Subcutaneous abdominal adipose tissue (tissue), 5 donors: ENCODE measurements around the gene DNAH12.

ENCODE experiments used
- H3K27ac ChIP-seq: one replicate; pipeline ENCODE4 v1.7.0; 2013; ENCODE audit warnings: low read depth, mild to moderate bottlenecking, inconsistent platforms, low read length, moderate library complexity
- H3K27me3 ChIP-seq, 5 donors: one replicate each; pipeline ENCODE4 v1.7.0; 2013; ENCODE audit warnings: low read length in 5 of 5, inconsistent platforms in 1 of 5; ENCODE audit not compliant: control insufficient read depth in 5 of 5, insufficient read depth in 4 of 5
- H3K36me3 ChIP-seq, 5 donors: one replicate each; pipeline ENCODE4 v1.7.0; 2013; ENCODE audit warnings: low read length in 5 of 5; ENCODE audit not compliant: control insufficient read depth in 5 of 5, insufficient read depth in 5 of 5
- H3K4me1 ChIP-seq, 5 donors: one replicate each; pipeline ENCODE4 v1.7.0; 2013; ENCODE audit warnings: low read length in 5 of 5, mild to moderate bottlenecking in 3 of 5, moderate library complexity in 1 of 5; ENCODE audit not compliant: control insufficient read depth in 5 of 5, insufficient read depth in 5 of 5
- H3K4me3 ChIP-seq, 5 donors: one replicate each; pipeline ENCODE4 v1.7.0; 2013; ENCODE audit warnings: low read length in 5 of 5, low read depth in 1 of 5
- H3K9ac ChIP-seq, 5 donors: one replicate each; pipeline ENCODE4 v1.7.0; 2013; ENCODE audit warnings: low read length in 5 of 5, mild to moderate bottlenecking in 4 of 5, moderate library complexity in 3 of 5
- H3K9me3 ChIP-seq, 5 donors: one replicate each; pipeline ENCODE4 v1.7.0; 2013; ENCODE audit warnings: low read length in 5 of 5; ENCODE audit not compliant: control insufficient read depth in 5 of 5
- donor health status: healthy.
- donor health status: healthy.
- donor health status: healthy.
- donor health status: healthy.
- donor health status: healthy.

The DNAH12 gene

DNA sequence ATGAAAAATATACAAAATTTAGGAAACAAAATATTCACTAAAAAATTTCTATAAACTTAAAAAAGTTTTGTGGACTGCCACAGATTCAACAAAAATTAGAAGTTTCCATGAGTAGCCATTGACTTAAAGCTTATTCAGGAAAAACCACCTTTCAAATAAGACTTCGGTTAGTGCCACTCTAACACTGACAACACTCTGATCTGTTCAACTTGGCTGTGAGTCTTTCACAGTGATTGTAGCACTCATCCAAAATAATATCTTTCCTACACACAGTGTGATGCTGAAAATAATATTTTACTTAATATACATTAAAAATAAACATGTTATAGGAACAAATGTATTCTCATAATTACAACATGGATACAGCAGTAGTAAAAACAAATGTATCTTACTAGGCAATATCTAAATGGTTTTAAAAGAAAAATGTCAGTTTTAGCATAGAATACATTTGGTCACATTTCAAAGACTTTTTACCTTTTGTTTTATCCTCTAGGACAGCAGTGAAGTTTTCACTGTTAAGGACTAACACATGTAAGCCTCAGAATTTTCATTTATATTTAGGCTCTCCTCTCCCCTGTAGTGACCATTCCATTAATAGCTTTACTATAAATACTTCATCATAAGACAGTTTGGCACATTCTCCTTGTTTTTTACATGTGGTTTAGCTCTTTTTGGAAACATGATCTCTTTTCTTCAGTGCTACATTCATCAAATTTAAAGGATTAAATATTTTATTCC is 251.8 kb downstream of the DNAH12 start, which contains the start of gene ASB14:
Gene ASB14 (minus strand): TSS at position 527 of the 738 bp plus-strand sequence. CDS start 652 bp downstream, outside the sequence.
- no peak within 1 kb of the TSS for H3K27ac ChIP-seq
- H3K4me3 ChIP-seq, result no peak within 1 kb of the TSS
- no peak within 1 kb of the TSS for H3K9ac ChIP-seq

GRCh38 chr3:57288403-57288802 is 255.7 kb downstream of the DNAH12 start:
- Histone ChIP-seq H3K27me3 (no peaks in the 10 kb centered on the region), H3K4me1 (no peaks in the 10 kb centered on the region), H3K9me3 (no peaks in the 10 kb centered on the region), H3K36me3 (no peaks in the 10 kb centered on the region), H3K9ac (no peak overlapping the region), H3K4me3 (no peak overlapping the region), H3K27ac (no peak overlapping the region)

More for the DNA sequence above, 251.8 kb downstream of the DNAH12 start, which contains the start of gene ASB14:
- Histone ChIP-seq H3K27me3 (no peaks in the 10 kb centered on the region), H3K36me3 (no peaks in the 10 kb centered on the region), H3K9me3 (no peaks in the 10 kb centered on the region), H3K4me1 (no peaks in the 10 kb centered on the region)

- H3K27ac ChIP-seq, result no peak overlapping the region
- H3K27me3 ChIP-seq, result no peaks in the 10 kb centered on the region
- no peaks in the 10 kb centered on the region for H3K4me1 ChIP-seq
- H3K36me3 ChIP-seq, result no peaks in the 10 kb centered on the region
- no peak overlapping the region for H3K9ac ChIP-seq
- no peaks in the 10 kb centered on the region for H3K9me3 ChIP-seq
- no peak overlapping the region for H3K4me3 ChIP-seq
Measured at GRCh38 chr3:57287205-57287604, 256.9 kb downstream of the DNAH12 start.

DNA sequence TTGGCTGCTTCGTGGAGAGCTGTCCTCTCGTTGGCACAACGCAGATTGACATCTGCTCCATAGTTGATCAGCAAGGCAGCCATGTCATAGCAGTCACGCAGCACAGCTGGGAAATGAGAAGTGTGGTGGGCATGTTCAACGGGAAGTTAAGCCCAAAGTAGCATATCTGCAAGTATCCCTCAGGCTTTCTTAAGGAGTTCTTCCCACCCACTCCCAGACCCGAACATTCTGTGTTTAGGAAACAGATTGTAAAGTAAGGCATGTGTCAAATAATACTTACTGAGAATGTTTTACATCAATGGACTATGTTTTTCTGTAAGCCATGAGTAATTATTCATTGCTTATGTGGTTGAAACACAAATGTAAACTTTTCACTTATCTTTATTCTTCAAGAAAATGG is 260.8 kb downstream of the DNAH12 start:
- no peaks in the 10 kb centered on the region for H3K27me3 ChIP-seq
- no peak overlapping the region for H3K9ac ChIP-seq
- H3K4me3 ChIP-seq, result no peak overlapping the region
- H3K27ac ChIP-seq, result no peak overlapping the region
- no peaks in the 10 kb centered on the region for H3K36me3 ChIP-seq
- H3K9me3 ChIP-seq, result no peaks in the 10 kb centered on the region
- H3K4me1 ChIP-seq, result no peaks in the 10 kb centered on the region

DNA sequence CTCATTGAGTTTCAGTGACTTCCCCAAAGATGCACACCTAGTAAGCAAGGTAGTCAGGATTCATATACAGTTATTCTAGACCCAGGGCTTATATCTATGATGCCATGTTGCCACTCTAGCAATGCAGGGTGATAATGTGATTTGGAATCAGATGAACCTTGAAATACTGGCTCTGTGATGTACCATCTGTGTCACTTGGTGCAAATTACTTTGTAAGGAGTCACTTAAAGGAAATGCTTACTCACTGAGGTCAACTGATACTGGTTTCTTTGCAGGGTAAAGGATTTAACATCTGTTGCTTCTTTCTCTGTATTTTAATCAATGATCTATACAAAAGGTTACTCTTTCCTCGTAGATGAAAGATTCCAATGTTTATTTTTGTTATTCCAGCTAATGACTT is 262.4 kb downstream of the DNAH12 start:
- Histone ChIP-seq H3K9me3 (no peaks in the 10 kb centered on the region), H3K27me3 (no peaks in the 10 kb centered on the region), H3K4me3 (no peak overlapping the region), H3K36me3 (peaks cover 0 to under 1% (median 0%) of the 10 kb centered on the region in 5 donors), H3K9ac (no peak overlapping the region), H3K4me1 (no peaks in the 10 kb centered on the region), H3K27ac (no peak overlapping the region)

GRCh38 chr3:57279685-57280084 is 264.5 kb downstream of the DNAH12 start:
- H3K4me3 ChIP-seq, result no peak overlapping the region
- no peaks in the 10 kb centered on the region for H3K9me3 ChIP-seq
- no peak overlapping the region for H3K9ac ChIP-seq
- H3K4me1 ChIP-seq, result no peaks in the 10 kb centered on the region
- peaks cover 0 to 7% (median 3%) of the 10 kb centered on the region in 5 donors for H3K36me3 ChIP-seq
- no peaks in the 10 kb centered on the region for H3K27me3 ChIP-seq
- H3K27ac ChIP-seq, result no peak overlapping the region

- Histone ChIP-seq H3K27ac (no peak overlapping the region), H3K4me3 (no peak overlapping the region), H3K36me3 (peaks cover 0 to 15% (median 9%) of the 10 kb centered on the region in 5 donors)
Measured at GRCh38 chr3:57278237-57278636, 265.9 kb downstream of the DNAH12 start.

DNA sequence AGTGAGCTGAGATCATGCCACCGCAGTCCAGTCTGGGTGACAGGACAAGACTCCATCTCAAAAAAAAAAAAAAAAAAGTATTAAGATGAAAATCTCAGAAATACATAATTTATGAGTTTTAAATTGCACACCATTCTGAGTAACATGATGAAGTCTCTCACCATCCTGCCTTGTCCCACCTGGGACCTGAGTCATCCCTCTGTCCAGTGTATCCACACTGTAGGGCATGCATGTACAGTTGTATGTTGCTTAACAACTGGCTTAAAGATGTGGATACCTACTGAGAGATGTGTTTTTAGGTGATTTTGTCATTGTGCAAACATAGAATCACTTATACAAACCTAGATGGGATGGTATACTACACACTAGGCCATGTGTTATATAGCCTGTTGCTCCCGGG is 268.8 kb downstream of the DNAH12 start:
- no peak overlapping the region for H3K9ac ChIP-seq
- H3K4me3 ChIP-seq, result no peak overlapping the region
- H3K9me3 ChIP-seq, result no peaks in the 10 kb centered on the region
- peaks cover 16 to 31% (median 20%) of the 10 kb centered on the region in 5 donors for H3K36me3 ChIP-seq
- H3K27ac ChIP-seq, result no peak overlapping the region
- H3K4me1 ChIP-seq, result no peaks in the 10 kb centered on the region
- H3K27me3 ChIP-seq, result no peaks in the 10 kb centered on the region

More at GRCh38 chr3:57278237-57278636, 265.9 kb downstream of the DNAH12 start:
- no peaks in the 10 kb centered on the region for H3K4me1 ChIP-seq
- H3K9me3 ChIP-seq, result no peaks in the 10 kb centered on the region
- no peak overlapping the region for H3K9ac ChIP-seq
- H3K27me3 ChIP-seq, result no peaks in the 10 kb centered on the region

GRCh38 chr3:57274845-57275244 is 269.3 kb downstream of the DNAH12 start:
- H3K27ac ChIP-seq, result no peak overlapping the region
- H3K9ac ChIP-seq, result no peak overlapping the region
- H3K9me3 ChIP-seq, result no peaks in the 10 kb centered on the region
- H3K4me1 ChIP-seq, result no peaks in the 10 kb centered on the region
- no peaks in the 10 kb centered on the region for H3K27me3 ChIP-seq
- H3K36me3 ChIP-seq, result peaks cover 20 to 35% (median 25%) of the 10 kb centered on the region in 5 donors
- no peak overlapping the region for H3K4me3 ChIP-seq

- Histone ChIP-seq H3K27me3 (no peaks in the 10 kb centered on the region), H3K27ac (no peak overlapping the region), H3K36me3 (peaks cover 40 to 69% (median 52%) of the 10 kb centered on the region in 5 donors), H3K9me3 (no peaks in the 10 kb centered on the region), H3K9ac (no peak overlapping the region), H3K4me1 (no peaks in the 10 kb centered on the region), H3K4me3 (no peak overlapping the region)
Measured at GRCh38 chr3:57268416-57268815, 275.7 kb downstream of the DNAH12 start.
